ENCODE data around the gene KRTAP20-2.

GRCh38 chr21:30620080-30620479 lies 14.9 kb upstream of the KRTAP20-2 start:
- TF ChIP-seq CTCF (conservative IDR thresholded peaks at IDR 0.05 in 1 of 2, IDR thresholded peaks at IDR 0.05 in 1 of 2; ENCODE audit: low read depth in 1 of 2, low read length in 2 of 2) (no peak), EZH2 (IDR thresholded peaks at IDR 0.05; ENCODE audit: low read length, missing control alignments) (no peak)

Measured in fibroblast of lung (primary cell).